Embryonic facial prominence (tissue), 1 donor: Measurements from ENCODE around the gene ZFYVE1.
"Not testable (repeated sequence)": the region's sequence is repeated elsewhere in the genome, so short reads cannot be mapped to it uniquely, and the experiment has no call there.

Experiments
- DNase-seq: peaks from one replicate; pipeline ENCODE4 v3.0.0-alpha.2; 2016; ENCODE audit errors: extremely low spot score

ZFYVE1 gene

GRCh38 chr14:73004641-73005040 is 22.3 kb downstream of the ZFYVE1 start:
- DNase-seq, result not testable (repeated sequence)

- no peak for DNase-seq
Observed at GRCh38 chr14:73003681-73004080, 23.2 kb downstream of the ZFYVE1 start.

DNA sequence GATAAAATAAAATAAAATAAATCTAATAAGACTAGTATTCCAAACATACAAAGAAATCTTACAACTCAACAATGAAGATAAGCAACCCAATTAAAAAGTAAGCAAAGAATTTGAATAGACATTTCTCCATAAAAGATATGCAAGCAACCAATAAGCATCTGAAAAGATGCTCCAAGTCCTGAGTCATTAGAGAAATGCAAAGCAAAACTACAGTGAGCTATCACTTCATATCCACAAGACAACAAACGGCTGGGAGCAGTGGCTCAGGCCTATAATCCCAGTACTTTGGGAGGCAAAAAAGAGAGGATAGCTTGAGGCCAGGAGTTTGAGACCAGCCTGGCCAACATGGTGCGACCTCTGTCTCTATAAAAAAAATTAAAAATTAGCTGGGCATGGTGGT is 26.8 kb downstream of the ZFYVE1 start:
- DNase-seq, result no peak

GRCh38 chr14:72999316-72999715 is 27.6 kb downstream of the ZFYVE1 start:
- DNase-seq, result no peak

GRCh38 chr14:72998252-72998903 is 28.5 kb downstream of the ZFYVE1 start:
- no peak for DNase-seq

DNA sequence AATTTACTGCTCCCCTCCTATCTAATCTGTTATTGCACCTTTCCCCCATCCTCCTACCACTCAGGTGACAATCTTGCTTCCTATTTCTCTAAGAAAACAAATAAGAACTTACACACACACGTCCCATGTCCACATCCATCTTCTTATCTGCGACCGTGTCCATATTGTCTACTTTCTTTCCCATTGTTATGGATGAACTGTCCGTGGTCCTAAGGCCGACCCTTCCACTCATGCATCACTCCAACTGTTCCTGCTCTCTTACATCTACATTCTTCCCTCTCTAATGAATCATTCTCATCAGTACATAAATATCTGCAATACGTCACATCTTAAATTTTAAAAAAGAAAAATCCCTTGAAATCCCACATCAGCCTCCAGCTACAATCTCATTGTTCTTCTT is 30.0 kb downstream of the ZFYVE1 start:
- DNase-seq, result no peak

- DNase-seq, result no peak
Observed at GRCh38 chr14:72990171-72990570, 36.7 kb downstream of the ZFYVE1 start.

DNA sequence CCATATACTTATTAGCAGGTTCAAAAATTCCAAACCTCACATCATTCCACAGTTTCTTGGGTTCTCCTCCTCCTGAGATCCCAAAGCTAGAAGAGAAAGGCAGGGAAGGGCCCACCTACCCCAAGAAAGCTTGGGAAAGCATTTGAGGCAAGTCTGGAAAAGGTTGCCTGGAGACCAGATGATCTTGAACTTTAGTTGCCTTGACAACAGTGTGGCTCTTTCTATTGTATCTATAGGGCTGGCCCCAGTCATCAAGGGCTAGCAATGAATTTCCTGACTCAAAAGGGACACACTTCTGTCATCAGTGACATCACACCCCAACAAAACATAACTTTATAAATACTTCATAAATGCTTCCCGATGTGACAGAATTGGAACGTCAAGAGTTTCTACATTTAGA is 40.0 kb downstream of the ZFYVE1 start:
- DNase-seq, result no peak

DNA sequence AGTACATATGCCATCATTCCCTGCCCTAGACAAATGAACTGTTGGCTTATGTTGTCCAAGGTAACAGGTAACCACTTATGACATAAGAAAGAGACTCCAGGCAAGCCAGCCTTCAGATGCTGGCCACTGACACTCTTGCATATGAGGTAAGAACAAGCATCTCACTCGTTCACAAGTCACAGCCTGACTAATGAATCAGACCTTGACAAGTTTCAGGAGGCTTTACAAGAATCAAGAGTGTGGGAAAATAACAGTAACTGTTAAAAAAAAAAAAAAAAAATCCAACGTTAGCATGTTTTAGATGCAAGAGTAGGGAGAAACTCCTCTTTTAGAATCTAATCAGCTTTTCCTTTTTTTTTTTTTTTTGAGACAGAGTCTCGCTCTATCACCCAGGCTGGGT is 40.7 kb downstream of the ZFYVE1 start:
- DNase-seq, result no peak

- DNase-seq, result no peak
Observed at GRCh38 chr14:72982146-72982708, 44.7 kb downstream of the ZFYVE1 start.

GRCh38 chr14:72980863-72981262 is 46.0 kb downstream of the ZFYVE1 start:
- DNase-seq, result no peak

DNA sequence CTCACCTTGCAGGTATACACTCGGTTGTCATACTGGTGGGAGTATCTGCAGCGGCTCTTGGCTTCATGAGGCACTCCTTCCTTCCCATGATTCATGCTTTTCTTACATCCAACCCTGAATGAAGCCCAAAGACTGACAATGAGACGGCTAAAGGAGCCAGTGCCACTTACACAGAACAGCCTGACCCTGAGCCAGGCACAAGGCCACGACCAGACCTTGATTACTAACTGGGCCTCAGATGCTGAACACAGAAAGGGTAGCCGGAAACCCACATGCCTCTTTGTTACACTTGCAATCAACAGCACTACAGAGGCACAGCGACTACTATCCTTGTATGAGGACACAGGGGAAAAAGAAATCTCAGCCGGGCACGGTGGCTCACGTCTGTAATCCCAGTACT is 48.0 kb downstream of the ZFYVE1 start:
- DNase-seq, result no peak

DNA sequence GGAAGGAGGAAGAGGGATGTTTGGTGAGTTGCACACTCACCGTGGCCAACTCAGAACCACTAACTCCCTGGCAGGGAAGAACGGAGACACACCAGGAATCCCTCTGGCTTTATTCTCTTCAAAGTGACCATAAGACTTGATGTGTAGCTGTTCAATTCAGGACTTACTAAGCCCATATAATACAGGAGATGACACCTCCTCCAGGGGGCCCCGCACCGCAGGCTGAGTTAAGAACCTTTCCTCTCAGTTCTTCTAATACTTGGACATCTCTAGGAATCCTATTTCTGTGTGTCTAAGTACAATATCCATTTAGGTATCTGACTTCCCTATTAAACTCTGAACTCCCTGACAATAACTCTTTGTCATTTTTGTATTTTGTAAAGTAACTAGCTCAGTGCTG is 51.1 kb downstream of the ZFYVE1 start:
- no peak for DNase-seq

- no peak for DNase-seq
Observed at GRCh38 chr14:72974661-72975060, 52.2 kb downstream of the ZFYVE1 start.

GRCh38 chr14:72970824-72971434 is 56.0 kb downstream of the ZFYVE1 start:
- DNase-seq, result no peak

DNA sequence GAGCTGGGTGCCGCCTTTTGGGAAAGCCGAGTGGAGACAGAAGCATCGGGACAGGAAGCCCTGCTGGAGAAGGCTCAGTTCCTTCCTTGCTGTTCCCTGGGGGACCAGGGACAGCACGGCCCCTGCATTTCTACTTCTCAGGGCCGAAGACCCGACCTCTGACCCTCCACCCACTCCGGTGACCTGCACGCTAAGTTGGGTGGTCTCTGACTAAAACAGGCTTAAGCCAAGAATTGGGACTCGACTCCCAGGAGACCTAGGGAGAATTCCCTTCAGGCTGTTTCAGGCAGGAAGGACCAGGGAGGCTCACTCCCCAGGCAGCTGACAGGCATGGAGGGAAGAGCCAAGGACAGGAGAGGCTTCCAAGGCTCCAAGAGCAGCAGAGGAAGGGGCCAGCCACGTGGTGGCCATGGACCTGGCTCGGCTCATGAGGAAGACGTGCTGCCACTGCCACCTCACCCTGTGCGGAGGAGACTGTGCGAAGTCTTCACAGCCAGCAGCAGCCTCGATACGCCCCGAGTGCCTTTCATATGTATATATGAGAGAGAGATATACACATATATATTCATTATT is 56.8 kb downstream of the ZFYVE1 start:
- DNase-seq, result no peak

DNA sequence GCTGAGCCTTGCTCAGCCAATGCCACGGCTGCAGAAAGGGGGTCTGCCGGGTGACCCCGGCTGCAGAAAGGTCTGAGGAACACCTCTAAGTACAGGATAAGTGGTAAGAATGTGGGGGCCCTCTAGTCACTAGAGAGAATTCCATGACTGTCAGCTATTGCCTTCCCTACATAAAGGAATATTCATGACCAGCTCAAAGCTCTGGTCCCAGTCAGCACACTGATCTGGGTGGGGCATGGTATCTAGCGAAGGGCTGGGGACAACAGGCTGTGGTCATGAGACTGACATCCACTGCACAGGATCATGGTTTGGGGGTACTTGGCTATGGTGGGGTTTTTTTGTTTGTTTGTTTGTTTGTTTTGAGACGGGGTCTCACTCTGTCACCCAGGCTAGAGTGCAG is 58.6 kb downstream of the ZFYVE1 start:
- DNase-seq, result no peak

GRCh38 chr14:72966038-72966437 is 60.9 kb downstream of the ZFYVE1 start:
- DNase-seq, result no peak

DNA sequence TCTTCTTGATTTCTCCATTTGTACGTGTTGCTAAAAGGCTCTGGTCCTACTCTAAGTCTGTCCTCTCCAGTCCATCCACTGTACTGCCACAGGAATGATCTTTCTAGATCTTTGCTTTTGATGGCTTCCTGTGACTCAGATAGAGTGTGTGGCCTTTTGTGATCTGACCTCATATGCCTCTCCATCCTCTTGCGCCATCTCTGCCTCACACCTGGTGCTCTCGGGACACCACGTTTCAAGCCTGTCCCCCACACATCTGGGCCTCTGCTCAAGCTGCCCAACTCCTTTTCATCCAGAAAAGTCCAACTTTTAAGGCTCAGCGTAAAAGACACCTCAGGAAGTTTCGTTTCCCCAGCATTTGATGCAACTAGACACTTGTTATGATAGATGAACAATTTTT is 61.7 kb downstream of the ZFYVE1 start:
- no peak for DNase-seq

DNA sequence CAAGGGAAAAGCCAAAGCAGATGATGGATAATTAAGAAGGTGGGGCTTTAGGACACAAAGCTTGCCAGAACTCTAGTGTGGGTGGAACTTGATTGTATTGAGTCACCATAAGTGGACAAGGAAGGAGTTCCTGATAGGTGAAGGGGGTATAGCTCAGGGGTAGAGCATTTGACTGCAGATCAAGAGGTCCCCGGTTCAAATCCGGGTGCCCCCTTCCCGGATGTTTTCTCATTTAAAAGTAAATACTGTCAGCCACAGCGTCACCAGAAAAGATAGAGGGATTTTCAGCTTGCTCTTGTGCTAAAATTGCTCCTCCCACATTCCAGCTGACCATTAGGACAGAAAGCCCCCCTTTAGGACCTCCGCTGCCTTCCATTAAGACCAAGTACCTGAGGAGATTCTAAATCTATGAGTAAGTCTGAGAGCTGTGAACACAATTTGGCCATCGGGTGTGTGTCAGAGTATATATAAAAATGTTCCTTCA is 64.0 kb downstream of the ZFYVE1 start:
- no peak for DNase-seq

- not testable (repeated sequence) for DNase-seq
Observed at GRCh38 chr14:72962336-72962754, 64.6 kb downstream of the ZFYVE1 start.

DNA sequence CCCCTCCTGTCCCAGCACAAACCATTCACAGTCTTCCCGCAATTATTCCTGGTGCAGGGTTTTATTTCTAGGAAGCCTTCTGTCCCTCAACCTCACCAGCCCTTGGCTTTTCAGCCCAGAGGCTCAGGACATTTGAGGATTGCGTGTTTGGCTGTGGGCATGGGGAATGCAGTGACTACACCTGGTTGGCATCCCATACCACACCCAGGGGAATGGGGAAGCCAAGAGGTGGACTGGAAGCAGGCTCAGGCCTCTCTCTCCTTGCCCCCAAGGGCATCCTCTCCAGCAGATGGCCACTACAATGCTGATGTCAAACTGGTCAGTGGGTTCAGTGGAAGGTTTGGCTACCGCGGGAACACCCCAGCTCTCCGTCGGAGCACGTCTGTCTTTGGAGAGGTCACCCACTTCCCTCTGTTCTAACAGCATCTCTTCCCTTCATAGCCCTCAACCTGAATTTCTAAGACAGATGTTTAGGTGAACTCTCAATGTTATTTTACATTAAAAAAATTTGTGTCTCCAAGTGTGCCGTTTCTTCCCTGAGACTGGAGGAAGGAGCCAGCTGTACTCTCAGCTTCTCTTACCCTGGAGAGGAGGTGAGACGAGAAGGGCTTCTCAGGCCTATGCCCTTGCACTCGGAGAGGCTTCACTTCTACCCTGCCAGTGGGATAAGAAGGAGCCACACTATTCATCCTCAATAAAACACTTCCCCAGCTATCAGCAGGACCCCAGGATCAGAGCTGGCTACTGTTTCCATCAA is 65.1 kb downstream of the ZFYVE1 start:
- DNase-seq, result no peak
